GM12878 (cell line): ENCODE measurements around the gene MR1. TPM values are rescaled to one million over a fixed set of nuclear protein-coding genes. Genes with fewer than 3 reads are reported as not detected.

Source experiments
- CBX5 ChIP-seq: sonication (generic); IDR thresholded peaks from 2 replicates; pipeline ENCODE4 v1.6.1; 2016; ENCODE audit warnings: low read depth, moderate library complexity, mild to moderate bottlenecking, inconsistent platforms
- CEBPZ ChIP-seq: fragments of 150-350 bp; IDR thresholded peaks from 2 replicates; pipeline ENCODE4 v1.6.1; 2016; ENCODE audit warnings: low read depth, low read length
- ESRRA ChIP-seq: IDR thresholded peaks from 2 replicates; pipeline ENCODE4 v1.6.1; 2012; ENCODE audit warnings: mild to moderate bottlenecking, low read length, improper control_type of control experiment
- IKZF1 ChIP-seq: fragments of 450-650 bp; conservative IDR thresholded peaks from 2 replicates; pipeline ENCODE4 v1.6.1; 2017; ENCODE audit warnings: antibody characterized with exemption, mild to moderate bottlenecking
- KLF5 ChIP-seq: fragments of 450-650 bp; IDR thresholded peaks from 2 replicates; pipeline ENCODE4 v1.6.1; 2014; ENCODE audit warnings: mild to moderate bottlenecking; ENCODE audit not compliant: partially characterized antibody
- MYB ChIP-seq: fragments of 150-350 bp; IDR thresholded peaks from 2 replicates; pipeline ENCODE4 v1.6.1; 2014; ENCODE audit warnings: mild to moderate bottlenecking, low read depth, low read length, borderline replicate concordance
- NBN ChIP-seq: fragments of 450-650 bp; IDR thresholded peaks from 2 replicates; pipeline ENCODE4 v1.6.1; 2016
- POLR2AphosphoS2 ChIP-seq: IDR thresholded peaks from 2 replicates; pipeline ENCODE4 v1.6.1; 2011; ENCODE audit warnings: low read depth, mild to moderate bottlenecking, low read length, improper control_type of control experiment, moderate library complexity
- RCOR1 ChIP-seq: conservative IDR thresholded peaks from 2 replicates; pipeline ENCODE4 v1.6.1; 2012; ENCODE audit warnings: low read depth, low read length, improper control_type of control experiment
- ZBTB11 ChIP-seq: fragments of 450-650 bp; formaldehyde crosslinking; IDR thresholded peaks from 2 replicates; pipeline ENCODE4 v1.5.0; 2022; ENCODE audit warnings: mild to moderate bottlenecking, missing genetic modification characterization
- ZBTB40 ChIP-seq: fragments of 450-650 bp; IDR thresholded peaks from 2 replicates; pipeline ENCODE4 v1.6.1; 2016; ENCODE audit warnings: mild to moderate bottlenecking, moderate library complexity, borderline replicate concordance
- polyA plus RNA-seq, 11 experiments: library from polyadenylated mRNA; depleted of rRNA in 4 of 11; unstranded in 6 of 11; stranded (reverse) in 5 of 11; fragments of >200 nt; fragmentation: Nextera tagmentation in 4 of 11; fragmentation: Illumina TruSeq in 1 of 11; extraction: Ambion mirVana in 4 of 11; extraction: Trizol in 1 of 11; gene quantifications; 1 replicate in 1 of 11; 2 replicates in 10 of 11; pipeline versions ENCODE4 v1.2.1 to v1.2.3, GENCODE V29; 2011 to 2016; ENCODE audit warnings: inconsistent platforms in 2 of 11, missing spikeins in 2 of 11, low read depth in 1 of 11
- total RNA-seq, 4 experiments: library from RNA; depleted of rRNA in 3 of 4; stranded (reverse); fragments of >200 nt in 3 of 4; fragmentation: Illumina TruSeq in 1 of 4; extraction: Trizol in 1 of 4; gene quantifications; 2 replicates each; pipeline versions ENCODE4 v1.2.1 to v1.2.3, GENCODE V29; 2013 to 2021
- TF ChIP-seq, protein P1 (sequence below): IDR thresholded peaks from 2 replicates; pipeline ENCODE4 v1.6.1; 2012; ENCODE audit warnings: improper control_type of control experiment, low read depth, low read length; ENCODE audit not compliant: insufficient replicate concordance

The MR1 gene
- total and polyA plus RNA-seq, 10 of the 15 experiments (the other 5 are each of a cell fraction or from before 2014, with no cell fraction given): 24.7 to 65.9 (median 30.9) TPM

DNA sequence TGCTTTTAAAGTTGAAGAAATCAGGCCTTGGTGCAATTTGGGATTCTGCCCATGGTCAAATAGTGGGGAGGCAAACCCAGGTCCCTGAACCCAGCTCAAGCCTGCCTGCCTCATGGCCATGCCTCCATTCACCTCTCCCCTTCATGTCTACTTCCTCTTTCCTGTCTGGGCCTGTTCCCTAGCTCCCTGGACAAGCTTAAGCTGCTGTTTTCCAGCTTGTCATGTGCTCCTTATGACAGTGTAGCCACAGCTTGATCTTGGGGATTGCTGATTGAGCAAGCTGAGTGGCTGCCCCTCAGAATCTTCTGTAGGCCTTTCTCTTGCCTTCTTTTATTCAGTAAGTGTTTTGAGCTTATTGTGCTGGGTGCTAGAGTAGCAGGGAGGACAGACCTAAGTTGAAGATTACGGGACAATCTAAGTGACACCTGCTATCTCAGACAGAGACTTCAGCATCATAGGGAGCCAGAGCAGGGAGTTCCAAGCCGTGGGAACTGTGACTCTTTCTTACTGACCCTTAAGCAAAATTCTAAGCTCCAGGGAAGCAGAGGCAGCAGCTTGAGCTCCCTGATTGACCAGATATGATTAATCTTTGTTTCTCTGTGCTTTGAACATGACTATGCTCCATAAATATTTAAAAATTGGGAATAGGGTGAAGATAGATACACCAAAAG is 520 bp upstream of the MR1 start (continued):
- TF ChIP-seq ZBTB11 (CRISPR knock-in tag) (no peak), IKZF1 (peak; percentile 52; the same call in 1 of the 2 replicates), KLF5 (no peak), NBN (no peak), RCOR1 (no peak), CEBPZ (no peak), CBX5 (no peak), ZBTB40 (no peak; the same call in 1 of the 2 replicates), MYB (no peak), ESRRA (no peak), POLR2AphosphoS2 (no peak)
- TF ChIP-seq, protein P1, sequence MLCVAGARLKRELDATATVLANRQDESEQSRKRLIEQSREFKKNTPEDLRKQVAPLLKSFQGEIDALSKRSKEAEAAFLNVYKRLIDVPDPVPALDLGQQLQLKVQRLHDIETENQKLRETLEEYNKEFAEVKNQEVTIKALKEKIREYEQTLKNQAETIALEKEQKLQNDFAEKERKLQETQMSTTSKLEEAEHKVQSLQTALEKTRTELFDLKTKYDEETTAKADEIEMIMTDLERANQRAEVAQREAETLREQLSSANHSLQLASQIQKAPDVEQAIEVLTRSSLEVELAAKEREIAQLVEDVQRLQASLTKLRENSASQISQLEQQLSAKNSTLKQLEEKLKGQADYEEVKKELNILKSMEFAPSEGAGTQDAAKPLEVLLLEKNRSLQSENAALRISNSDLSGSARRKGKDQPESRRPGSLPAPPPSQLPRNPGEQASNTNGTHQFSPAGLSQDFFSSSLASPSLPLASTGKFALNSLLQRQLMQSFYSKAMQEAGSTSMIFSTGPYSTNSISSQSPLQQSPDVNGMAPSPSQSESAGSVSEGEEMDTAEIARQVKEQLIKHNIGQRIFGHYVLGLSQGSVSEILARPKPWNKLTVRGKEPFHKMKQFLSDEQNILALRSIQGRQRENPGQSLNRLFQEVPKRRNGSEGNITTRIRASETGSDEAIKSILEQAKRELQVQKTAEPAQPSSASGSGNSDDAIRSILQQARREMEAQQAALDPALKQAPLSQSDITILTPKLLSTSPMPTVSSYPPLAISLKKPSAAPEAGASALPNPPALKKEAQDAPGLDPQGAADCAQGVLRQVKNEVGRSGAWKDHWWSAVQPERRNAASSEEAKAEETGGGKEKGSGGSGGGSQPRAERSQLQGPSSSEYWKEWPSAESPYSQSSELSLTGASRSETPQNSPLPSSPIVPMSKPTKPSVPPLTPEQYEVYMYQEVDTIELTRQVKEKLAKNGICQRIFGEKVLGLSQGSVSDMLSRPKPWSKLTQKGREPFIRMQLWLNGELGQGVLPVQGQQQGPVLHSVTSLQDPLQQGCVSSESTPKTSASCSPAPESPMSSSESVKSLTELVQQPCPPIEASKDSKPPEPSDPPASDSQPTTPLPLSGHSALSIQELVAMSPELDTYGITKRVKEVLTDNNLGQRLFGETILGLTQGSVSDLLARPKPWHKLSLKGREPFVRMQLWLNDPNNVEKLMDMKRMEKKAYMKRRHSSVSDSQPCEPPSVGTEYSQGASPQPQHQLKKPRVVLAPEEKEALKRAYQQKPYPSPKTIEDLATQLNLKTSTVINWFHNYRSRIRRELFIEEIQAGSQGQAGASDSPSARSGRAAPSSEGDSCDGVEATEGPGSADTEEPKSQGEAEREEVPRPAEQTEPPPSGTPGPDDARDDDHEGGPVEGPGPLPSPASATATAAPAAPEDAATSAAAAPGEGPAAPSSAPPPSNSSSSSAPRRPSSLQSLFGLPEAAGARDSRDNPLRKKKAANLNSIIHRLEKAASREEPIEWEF: no peak
